ENCODE measurements around the gene CASP9. TPM values are rescaled to one million over a fixed set of nuclear protein-coding genes. Genes with fewer than 3 reads are reported as not detected.

CASP9 gene
- total RNA-seq, 1 donor from 2014 or later: 15.7 TPM

DNA sequence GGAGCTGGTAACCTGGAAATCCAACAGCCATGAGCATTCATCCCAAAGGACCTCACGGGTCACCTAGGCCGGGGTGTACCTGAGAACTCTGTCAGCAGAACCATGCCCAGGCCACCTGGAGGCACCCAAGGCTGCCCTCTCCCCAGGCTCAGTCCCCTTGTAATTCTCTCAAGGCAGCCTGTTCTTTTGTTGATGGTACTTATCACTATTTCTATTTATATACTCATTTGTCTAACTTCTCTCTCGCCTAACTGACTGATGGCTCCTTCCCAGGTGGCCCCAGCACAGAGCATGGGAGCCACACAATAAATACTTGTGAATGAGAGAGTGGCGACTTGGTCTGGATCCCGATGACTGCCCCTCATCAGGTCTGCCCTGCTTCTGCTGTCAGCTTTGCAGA, 16.7 kb downstream of the CASP9 start:
- Mint-ChIP-seq H3K36me3 (ENCODE audit: low read depth) (peaks cover 62% of the 10 kb centered on the region), H3K4me1 (peaks cover 9% of the 10 kb centered on the region), H3K4me3 (no peak overlapping the region), H3K27ac (no peak overlapping the region), H3K9me3 (no peaks in the 10 kb centered on the region), H3K27me3 (no peaks in the 10 kb centered on the region)
- DNase-seq (no peak), ATAC-seq (ENCODE audit: low read depth) (no peak)
- ChIA-PET CTCF (no interaction called here), POLR2A (no interaction called here)
- intact Hi-C loops (cut with micrococcal nuclease): no loop called here
- TF ChIP-seq, protein P1, sequence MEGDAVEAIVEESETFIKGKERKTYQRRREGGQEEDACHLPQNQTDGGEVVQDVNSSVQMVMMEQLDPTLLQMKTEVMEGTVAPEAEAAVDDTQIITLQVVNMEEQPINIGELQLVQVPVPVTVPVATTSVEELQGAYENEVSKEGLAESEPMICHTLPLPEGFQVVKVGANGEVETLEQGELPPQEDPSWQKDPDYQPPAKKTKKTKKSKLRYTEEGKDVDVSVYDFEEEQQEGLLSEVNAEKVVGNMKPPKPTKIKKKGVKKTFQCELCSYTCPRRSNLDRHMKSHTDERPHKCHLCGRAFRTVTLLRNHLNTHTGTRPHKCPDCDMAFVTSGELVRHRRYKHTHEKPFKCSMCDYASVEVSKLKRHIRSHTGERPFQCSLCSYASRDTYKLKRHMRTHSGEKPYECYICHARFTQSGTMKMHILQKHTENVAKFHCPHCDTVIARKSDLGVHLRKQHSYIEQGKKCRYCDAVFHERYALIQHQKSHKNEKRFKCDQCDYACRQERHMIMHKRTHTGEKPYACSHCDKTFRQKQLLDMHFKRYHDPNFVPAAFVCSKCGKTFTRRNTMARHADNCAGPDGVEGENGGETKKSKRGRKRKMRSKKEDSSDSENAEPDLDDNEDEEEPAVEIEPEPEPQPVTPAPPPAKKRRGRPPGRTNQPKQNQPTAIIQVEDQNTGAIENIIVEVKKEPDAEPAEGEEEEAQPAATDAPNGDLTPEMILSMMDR (IDR thresholded peaks at IDR 0.05): no peak

- ChIA-PET CTCF (no interaction called here), POLR2A (no interaction called here)
- peaks cover 9% of the 10 kb centered on the region for H3K4me1 Mint-ChIP-seq
- ATAC-seq (ENCODE audit: low read depth) (no peak), DNase-seq (no peak)
- peaks cover 61% of the 10 kb centered on the region for H3K36me3 Mint-ChIP-seq (ENCODE audit: low read depth)
- no peak overlapping the region for H3K27ac Mint-ChIP-seq
- TF ChIP-seq, protein P1 (IDR thresholded peaks at IDR 0.05): no peak
- intact Hi-C loops (cut with micrococcal nuclease): no loop called here
- no peak overlapping the region for H3K4me3 Mint-ChIP-seq
- H3K9me3 Mint-ChIP-seq: no peaks in the 10 kb centered on the region
- H3K27me3 Mint-ChIP-seq: no peaks in the 10 kb centered on the region
Measured at GRCh38 chr1:15506831-15507230, 17.2 kb downstream of the CASP9 start.

GRCh38 chr1:15504436-15504835, 19.6 kb downstream of the CASP9 start:
- Mint-ChIP-seq H3K27ac (no peak overlapping the region), H3K36me3 (ENCODE audit: low read depth) (peaks cover 59% of the 10 kb centered on the region), H3K4me3 (no peak overlapping the region), H3K9me3 (no peaks in the 10 kb centered on the region), H3K27me3 (no peaks in the 10 kb centered on the region), H3K4me1 (peaks cover 9% of the 10 kb centered on the region)
- ChIA-PET POLR2A (no interaction called here), CTCF (no interaction called here)
- intact Hi-C loops (cut with micrococcal nuclease): loop anchor here (5.0 kb wide), 1 partner anchor 377 kb away; no protein-coding TSS in a partner anchor
- DNase-seq (no peak), ATAC-seq (ENCODE audit: low read depth) (no peak)
- TF ChIP-seq, protein P1 (IDR thresholded peaks at IDR 0.05): no peak

GRCh38 chr1:15501208-15502032, 22.6 kb downstream of the CASP9 start:
- no peak overlapping the region for H3K27ac Mint-ChIP-seq
- intact Hi-C loops (cut with micrococcal nuclease): loop anchor here (2.0 to 5.0 kb wide), 2 partner anchors 179 to 374 kb away; no protein-coding TSS in a partner anchor

More at GRCh38 chr1:15501208-15502032, 22.6 kb downstream of the CASP9 start:
- peak; percentile 33 for DNase-seq
- H3K4me1 Mint-ChIP-seq: no peaks in the 10 kb centered on the region
- ATAC-seq (ENCODE audit: low read depth): peak; percentile 52
- H3K27me3 Mint-ChIP-seq: no peaks in the 10 kb centered on the region
- H3K4me3 Mint-ChIP-seq: no peak overlapping the region
- TF ChIP-seq, protein P1 (IDR thresholded peaks at IDR 0.05): no peak
- POLR2A ChIA-PET: no interaction called here
- H3K9me3 Mint-ChIP-seq: no peaks in the 10 kb centered on the region
- peaks cover 58% of the 10 kb centered on the region for H3K36me3 Mint-ChIP-seq (ENCODE audit: low read depth)
- CTCF ChIA-PET: interaction anchor here (1.2 kb wide), 1 partner anchor 373 kb away, joined by 4 read pairs; no protein-coding TSS in a partner anchor

Data from activated B cell treated with CpG ODN at 0.5 μM for 24 hours (primary cell).